Activated CD8-positive, alpha-beta T cell treated with anti-CD3 and anti-CD28 coated beads for 36 hours (primary cell): ENCODE data around the gene ZBTB4. TPM values are rescaled to one million over a fixed set of nuclear protein-coding genes. Genes with fewer than 3 reads are reported as not detected.

Source experiments
- ATAC-seq: fragments of 200-7000 bp; cut with Tn5 transposase; one replicate; pipeline ENCODE4 v1.10.0; 2021; ENCODE audit warnings: mild to moderate bottlenecking, moderate library complexity
- CTCF ChIA-PET: fragments of 350-600 bp; sonication (Branson Sonifier 250); formaldehyde crosslinking; loops from one replicate; lab custom pipeline; 2021; ENCODE audit warnings: antibody characterized with exemption; lab: Charles Lee
- POLR2A ChIA-PET: fragments of 350-600 bp; sonication (Branson Sonifier 250); formaldehyde crosslinking; loops from one replicate; lab custom pipeline; 2021; ENCODE audit warnings: antibody characterized with exemption; lab: Charles Lee
- DNase-seq: peaks from one replicate; pipeline ENCODE4 v3.0.0-alpha.2; 2020
- H3K27ac Mint-ChIP-seq: one replicate; pipeline ENCODE4 v1.8.0; 2021; ENCODE audit warnings: mild to moderate bottlenecking, mixed read lengths
- H3K27me3 Mint-ChIP-seq: one replicate; pipeline ENCODE4 v1.8.0; 2021; ENCODE audit warnings: mixed read lengths
- H3K36me3 Mint-ChIP-seq: one replicate; pipeline ENCODE4 v1.8.0; 2021; ENCODE audit warnings: low read depth, mixed read lengths
- H3K4me1 Mint-ChIP-seq: one replicate; pipeline ENCODE4 v1.8.0; 2021; ENCODE audit warnings: low read depth, mixed read lengths
- H3K4me3 Mint-ChIP-seq: one replicate; pipeline ENCODE4 v1.8.0; 2021; ENCODE audit warnings: mild to moderate bottlenecking, moderate library complexity, mixed read lengths
- H3K9me3 Mint-ChIP-seq: one replicate; pipeline ENCODE4 v1.8.0; 2021; ENCODE audit warnings: mixed read lengths
- CTCF ChIP-seq: fragments of 200-600 bp; IDR thresholded peaks from one replicate; pipeline ENCODE4 v1.8.0; 2022; ENCODE audit warnings: antibody characterized with exemption, mild to moderate bottlenecking
- intact Hi-C: fragments of 100-400 bp; cut with micrococcal nuclease; formaldehyde crosslinking; loops from one replicate; pipeline ENCODE4 v1.10.0; 2022
- total RNA-seq, 2 experiments: library from RNA; stranded (reverse); gene quantifications; one replicate each; pipeline ENCODE4 v1.2.3, GENCODE V29; 2021

Gene ZBTB4
- total RNA-seq, 2 experiments from 2014 or later = 24.3 to 24.6 TPM

DNA sequence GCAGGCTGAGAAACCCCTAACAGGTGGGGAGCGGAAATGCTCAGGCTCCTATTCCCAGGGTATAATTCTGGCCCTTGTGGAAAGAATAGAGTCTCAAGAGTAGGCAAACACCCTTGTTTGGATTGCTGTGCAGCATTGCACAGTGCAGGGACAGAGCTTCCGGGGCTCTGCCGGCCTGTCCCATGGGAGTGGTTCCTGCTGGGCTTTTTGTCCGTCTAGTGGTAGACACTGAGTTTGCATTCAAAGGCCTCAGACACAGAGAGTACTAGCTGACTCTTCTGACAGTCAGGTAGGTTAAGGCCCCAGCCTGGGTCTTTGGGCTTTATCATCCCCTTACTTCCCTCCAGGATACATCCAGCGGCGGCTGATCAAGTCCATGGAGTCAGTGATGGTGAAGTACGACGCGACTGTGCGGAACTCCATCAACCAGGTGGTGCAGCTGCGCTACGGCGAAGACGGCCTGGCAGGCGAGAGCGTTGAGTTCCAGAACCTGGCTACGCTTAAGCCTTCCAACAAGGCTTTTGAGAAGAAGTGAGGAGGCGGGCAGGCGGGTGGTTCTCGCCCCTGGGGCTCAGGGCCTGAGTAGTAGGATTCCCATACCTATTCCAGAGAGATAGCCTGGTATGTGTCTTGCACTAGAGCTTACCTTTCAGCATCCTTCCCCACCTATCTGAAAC, 22.9 kb upstream of the ZBTB4 start:
- Mint-ChIP-seq H3K4me1 (no peaks in the 10 kb centered on the region), H3K27me3 (no peaks in the 10 kb centered on the region), H3K27ac (no peak overlapping the region), H3K4me3 (no peak overlapping the region), H3K9me3 (no peaks in the 10 kb centered on the region), H3K36me3 (peaks cover 65% of the 10 kb centered on the region)
- ChIA-PET POLR2A (interaction anchor here (0.9 to 2.6 kb wide), 6 partner anchors 10 to 23 kb away, joined by 3 to 10 read pairs (median 5); partner anchors contain the start of gene POLR2A), CTCF (interaction anchor here (1.4 to 1.8 kb wide), 2 partner anchors 12 to 66 kb away, joined by 5 to 9 read pairs; no protein-coding TSS in a partner anchor)
- TF ChIP-seq CTCF = no peak
- DNase-seq (no peak), ATAC-seq (no peak)
- intact Hi-C loops = no loop called here

GRCh38 chr17:7501729-7502128, 22.3 kb upstream of the ZBTB4 start:
- H3K27ac Mint-ChIP-seq = no peak overlapping the region

DNA sequence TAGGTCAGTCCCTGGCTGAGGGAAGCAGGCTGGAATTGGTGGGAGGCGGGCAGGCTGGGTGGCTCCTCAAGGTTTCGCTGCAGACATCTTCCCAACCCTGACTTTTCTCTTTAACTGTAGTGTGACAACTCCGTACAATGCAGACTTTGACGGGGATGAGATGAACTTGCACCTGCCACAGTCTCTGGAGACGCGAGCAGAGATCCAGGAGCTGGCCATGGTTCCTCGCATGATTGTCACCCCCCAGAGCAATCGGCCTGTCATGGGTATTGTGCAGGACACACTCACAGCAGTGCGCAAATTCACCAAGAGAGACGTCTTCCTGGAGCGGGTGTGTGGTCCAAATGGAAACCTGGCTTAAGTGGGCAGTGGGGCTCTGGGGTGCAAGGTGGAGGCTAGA, 19.7 kb upstream of the ZBTB4 start:
- no peak for ATAC-seq
- no peak for DNase-seq
- intact Hi-C loops = no loop called here
- Mint-ChIP-seq H3K36me3 (peaks cover 74% of the 10 kb centered on the region), H3K9me3 (no peaks in the 10 kb centered on the region), H3K27me3 (no peaks in the 10 kb centered on the region), H3K4me3 (no peak overlapping the region), H3K27ac (no peak overlapping the region), H3K4me1 (peaks cover under 1% of the 10 kb centered on the region)
- ChIA-PET CTCF (interaction anchor here (1.3 kb wide), 1 partner anchor 16 kb away, joined by 3 read pairs; no protein-coding TSS in a partner anchor), POLR2A (interaction anchor here (0.8 to 1.7 kb wide), 2 partner anchors 12 to 13 kb away, joined by 3 to 6 read pairs; no protein-coding TSS in a partner anchor)
- no peak for TF ChIP-seq CTCF

More at GRCh38 chr17:7501729-7502128, 22.3 kb upstream of the ZBTB4 start:
- H3K4me1 Mint-ChIP-seq = no peaks in the 10 kb centered on the region
- CTCF ChIA-PET = interaction anchor here (1.4 kb wide), 1 partner anchor 12 kb away, joined by 5 read pairs; no protein-coding TSS in a partner anchor
- H3K36me3 Mint-ChIP-seq = peaks cover 69% of the 10 kb centered on the region
- no peak for ATAC-seq
- intact Hi-C loops = no loop called here
- H3K9me3 Mint-ChIP-seq = no peaks in the 10 kb centered on the region
- no peaks in the 10 kb centered on the region for H3K27me3 Mint-ChIP-seq
- H3K4me3 Mint-ChIP-seq = no peak overlapping the region
- POLR2A ChIA-PET = interaction anchor here (1.1 to 2.6 kb wide), 2 partner anchors 16 to 23 kb away, joined by 3 to 10 read pairs; no protein-coding TSS in a partner anchor
- TF ChIP-seq CTCF = no peak
- no peak for DNase-seq

- peaks cover 14% of the 10 kb centered on the region for H3K4me1 Mint-ChIP-seq
- DNase-seq (no peak), ATAC-seq (no peak)
- H3K4me3 Mint-ChIP-seq = no peak overlapping the region
- TF ChIP-seq CTCF = no peak
- no peaks in the 10 kb centered on the region for H3K9me3 Mint-ChIP-seq
- POLR2A ChIA-PET = interaction anchor here (0.8 to 1.9 kb wide), 6 partner anchors 10 to 61 kb away, joined by 3 to 6 read pairs (median 3); no protein-coding TSS in a partner anchor
- peaks cover 75% of the 10 kb centered on the region for H3K36me3 Mint-ChIP-seq
- CTCF ChIA-PET = interaction anchor here (0.9 to 1.5 kb wide), 2 partner anchors 17 to 63 kb away, joined by 3 read pairs; no protein-coding TSS in a partner anchor
- intact Hi-C loops = no loop called here
- no peak overlapping the region for H3K27ac Mint-ChIP-seq
- no peaks in the 10 kb centered on the region for H3K27me3 Mint-ChIP-seq
Measured at GRCh38 chr17:7497636-7498035, 18.2 kb upstream of the ZBTB4 start.

GRCh38 chr17:7497228-7497627, 17.8 kb upstream of the ZBTB4 start:
- TF ChIP-seq CTCF = no peak
- no peak for DNase-seq
- POLR2A ChIA-PET = interaction anchor here (0.8 to 1.9 kb wide), 5 partner anchors 9 to 60 kb away, joined by 3 to 6 read pairs (median 3); no protein-coding TSS in a partner anchor
- no peak for ATAC-seq
- Mint-ChIP-seq H3K36me3 (peaks cover 72% of the 10 kb centered on the region), H3K4me1 (peaks cover 15% of the 10 kb centered on the region), H3K9me3 (no peaks in the 10 kb centered on the region), H3K27ac (no peak overlapping the region), H3K27me3 (no peaks in the 10 kb centered on the region), H3K4me3 (no peak overlapping the region)
- CTCF ChIA-PET = interaction anchor here (0.9 to 1.5 kb wide), 2 partner anchors 17 to 63 kb away, joined by 3 read pairs; no protein-coding TSS in a partner anchor
- intact Hi-C loops = no loop called here
